Glomerular visceral epithelial cell (primary cell): ENCODE data around the gene TSPAN3.

Experiments
- DNase-seq: peaks from one replicate; pipeline ENCODE4 v3.0.0-alpha.2; 2016; ENCODE audit errors: extremely low spot score

The TSPAN3 gene

GRCh38 chr15:77053709-77054108, 17.2 kb downstream of the TSPAN3 start:
- DNase-seq: no peak

- no peak for DNase-seq
Observed at GRCh38 chr15:77052556-77052955, 18.4 kb downstream of the TSPAN3 start.

- no peak for DNase-seq
Observed at GRCh38 chr15:77048135-77048876, 22.6 kb downstream of the TSPAN3 start.

- DNase-seq: no peak
Observed at GRCh38 chr15:77046704-77047412, 24.1 kb downstream of the TSPAN3 start.

- no peak for DNase-seq
Observed at GRCh38 chr15:77045985-77046384, 24.9 kb downstream of the TSPAN3 start.

- DNase-seq: no peak
Observed at GRCh38 chr15:77044228-77045042, 26.5 kb downstream of the TSPAN3 start.

GRCh38 chr15:77042955-77043920, 27.7 kb downstream of the TSPAN3 start:
- DNase-seq: no peak

- no peak for DNase-seq
Observed at GRCh38 chr15:77042245-77042919, 28.5 kb downstream of the TSPAN3 start.

- no peak for DNase-seq
Observed at GRCh38 chr15:77040673-77041072, 30.2 kb downstream of the TSPAN3 start.

GRCh38 chr15:77039848-77040247, 31.1 kb downstream of the TSPAN3 start:
- no peak for DNase-seq

GRCh38 chr15:77039217-77039533, 31.7 kb downstream of the TSPAN3 start:
- no peak for DNase-seq

GRCh38 chr15:77038312-77039216, 32.3 kb downstream of the TSPAN3 start:
- DNase-seq: no peak

- DNase-seq: no peak
Observed at GRCh38 chr15:77037388-77038209, 33.3 kb downstream of the TSPAN3 start.

- DNase-seq: no peak
Observed at GRCh38 chr15:77036537-77037387, 34.1 kb downstream of the TSPAN3 start.

GRCh38 chr15:77035999-77036471, 34.9 kb downstream of the TSPAN3 start:
- DNase-seq: no peak

- DNase-seq: no peak
Observed at GRCh38 chr15:77035584-77035983, 35.3 kb downstream of the TSPAN3 start.

- DNase-seq: no peak
Observed at GRCh38 chr15:77034695-77035489, 36.0 kb downstream of the TSPAN3 start.
